Type B pancreatic cell (in vitro differentiated cells): ENCODE results near the gene TMEM123. TPM values are rescaled to one million over a fixed set of nuclear protein-coding genes. Genes with fewer than 3 reads are reported as not detected.

Experiments
- DNase-seq: peaks from one replicate; pipeline ENCODE4 v3.0.0; 2021; ENCODE audit warnings: mixed read lengths; ENCODE audit not compliant: unreplicated experiment; ENCODE audit errors: extremely low spot score
- H3K27ac Mint-ChIP-seq: 2 replicates; pipeline ENCODE4 v1.8.0; 2021; ENCODE audit warnings: mild to moderate bottlenecking, mixed read lengths
- H3K27me3 Mint-ChIP-seq: 2 replicates; pipeline ENCODE4 v1.8.0; 2021; ENCODE audit warnings: mixed read lengths
- H3K36me3 Mint-ChIP-seq: 2 replicates; pipeline ENCODE4 v1.8.0; 2021; ENCODE audit warnings: mixed read lengths
- H3K4me1 Mint-ChIP-seq: one replicate; pipeline ENCODE4 v1.8.0; 2021; ENCODE audit warnings: mixed read lengths; ENCODE audit not compliant: unreplicated experiment
- H3K4me3 Mint-ChIP-seq: 2 replicates; pipeline ENCODE4 v1.8.0; 2021; ENCODE audit warnings: mild to moderate bottlenecking, mixed read lengths
- H3K9me3 Mint-ChIP-seq: 2 replicates; pipeline ENCODE4 v1.8.0; 2021; ENCODE audit warnings: mixed read lengths
- total RNA-seq: library from RNA; stranded (reverse); gene quantifications from 2 replicates; pipeline ENCODE4 v1.2.1, GENCODE V29; 2021; ENCODE audit warnings: low replicate concordance
- TF ChIP-seq, protein P1 (sequence below): fragments of 200-600 bp; sonication (generic); conservative IDR thresholded peaks from 2 replicates; pipeline ENCODE4 v1.5.0; 2021; ENCODE audit warnings: antibody characterized with exemption, mild to moderate bottlenecking

Gene TMEM123
- total RNA-seq, 1 donor from 2014 or later: 144 TPM

DNA sequence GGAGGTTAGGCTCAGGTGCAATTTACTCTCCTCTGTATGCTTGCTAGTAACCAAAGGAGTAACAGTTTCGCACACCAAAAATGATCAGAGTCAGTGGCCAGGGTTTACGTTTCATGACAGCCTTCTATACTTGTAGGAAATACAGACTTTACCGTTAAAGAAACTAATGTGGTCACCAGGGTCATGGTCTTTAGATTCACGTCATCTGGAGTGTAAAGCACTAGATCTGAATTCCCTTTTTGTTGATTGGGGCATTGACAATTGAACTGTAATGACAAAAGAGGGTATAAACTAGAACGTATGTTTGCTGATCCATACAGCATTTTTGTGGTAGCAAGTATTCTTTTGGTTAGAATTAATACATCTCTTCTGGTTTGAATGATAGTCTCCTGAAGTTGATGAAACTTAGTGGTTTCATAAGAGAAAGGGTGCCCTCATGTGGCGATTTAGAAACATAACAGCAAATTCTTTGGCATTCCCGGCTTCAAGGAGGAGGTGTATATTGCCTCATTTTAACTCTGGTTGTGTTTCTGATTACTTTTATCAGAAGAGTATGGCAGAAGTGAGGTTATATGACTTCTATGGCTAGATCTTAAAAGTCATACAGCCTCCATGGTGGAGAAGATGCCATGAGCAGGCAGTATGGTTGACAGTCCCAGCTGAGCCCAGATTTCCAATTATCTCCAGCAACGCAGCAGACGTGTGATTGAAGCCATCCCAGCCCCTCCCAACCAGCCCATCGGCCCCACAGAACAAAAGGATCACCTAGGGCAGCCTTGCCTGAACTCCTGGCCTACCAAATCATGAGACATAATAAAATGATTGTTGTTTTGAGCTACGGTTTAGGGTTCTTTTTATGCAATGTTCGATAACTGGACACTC, 42.8 kb upstream of the TMEM123 start:
- H3K36me3 Mint-ChIP-seq: no peaks in the 10 kb centered on the region
- no peak for DNase-seq
- peaks cover 3% of the 10 kb centered on the region for H3K27me3 Mint-ChIP-seq
- no peak overlapping the region for H3K27ac Mint-ChIP-seq
- H3K9me3 Mint-ChIP-seq: no peaks in the 10 kb centered on the region
- peaks cover 9% of the 10 kb centered on the region for H3K4me1 Mint-ChIP-seq
- H3K4me3 Mint-ChIP-seq: no peak overlapping the region
- TF ChIP-seq, protein P1, sequence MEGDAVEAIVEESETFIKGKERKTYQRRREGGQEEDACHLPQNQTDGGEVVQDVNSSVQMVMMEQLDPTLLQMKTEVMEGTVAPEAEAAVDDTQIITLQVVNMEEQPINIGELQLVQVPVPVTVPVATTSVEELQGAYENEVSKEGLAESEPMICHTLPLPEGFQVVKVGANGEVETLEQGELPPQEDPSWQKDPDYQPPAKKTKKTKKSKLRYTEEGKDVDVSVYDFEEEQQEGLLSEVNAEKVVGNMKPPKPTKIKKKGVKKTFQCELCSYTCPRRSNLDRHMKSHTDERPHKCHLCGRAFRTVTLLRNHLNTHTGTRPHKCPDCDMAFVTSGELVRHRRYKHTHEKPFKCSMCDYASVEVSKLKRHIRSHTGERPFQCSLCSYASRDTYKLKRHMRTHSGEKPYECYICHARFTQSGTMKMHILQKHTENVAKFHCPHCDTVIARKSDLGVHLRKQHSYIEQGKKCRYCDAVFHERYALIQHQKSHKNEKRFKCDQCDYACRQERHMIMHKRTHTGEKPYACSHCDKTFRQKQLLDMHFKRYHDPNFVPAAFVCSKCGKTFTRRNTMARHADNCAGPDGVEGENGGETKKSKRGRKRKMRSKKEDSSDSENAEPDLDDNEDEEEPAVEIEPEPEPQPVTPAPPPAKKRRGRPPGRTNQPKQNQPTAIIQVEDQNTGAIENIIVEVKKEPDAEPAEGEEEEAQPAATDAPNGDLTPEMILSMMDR: peak; percentile 87

DNA sequence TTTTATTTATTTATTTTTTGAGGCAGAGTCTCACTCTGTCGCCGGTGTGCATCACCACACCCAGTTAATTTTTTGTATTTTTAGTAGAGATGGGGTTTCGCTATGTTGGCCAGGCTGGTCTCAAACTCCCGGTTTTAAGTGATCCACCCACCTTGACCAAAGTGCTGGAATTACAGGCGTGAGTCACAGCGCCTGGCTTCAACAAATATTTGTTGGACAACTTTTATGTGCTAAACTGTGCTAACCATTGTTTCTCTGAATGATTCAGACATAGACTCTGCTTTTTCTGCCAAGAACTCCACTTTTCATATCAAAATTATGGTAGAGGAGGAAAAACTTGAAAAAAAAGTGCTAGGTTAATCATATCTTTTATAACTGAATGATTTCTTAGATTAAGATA, 41.7 kb upstream of the TMEM123 start:
- Mint-ChIP-seq H3K36me3 (no peaks in the 10 kb centered on the region), H3K27ac (no peak overlapping the region), H3K4me1 (peaks cover 13% of the 10 kb centered on the region), H3K27me3 (peaks cover 3% of the 10 kb centered on the region), H3K4me3 (no peak overlapping the region), H3K9me3 (no peaks in the 10 kb centered on the region)
- DNase-seq: no peak
- TF ChIP-seq, protein P1: no peak

DNA sequence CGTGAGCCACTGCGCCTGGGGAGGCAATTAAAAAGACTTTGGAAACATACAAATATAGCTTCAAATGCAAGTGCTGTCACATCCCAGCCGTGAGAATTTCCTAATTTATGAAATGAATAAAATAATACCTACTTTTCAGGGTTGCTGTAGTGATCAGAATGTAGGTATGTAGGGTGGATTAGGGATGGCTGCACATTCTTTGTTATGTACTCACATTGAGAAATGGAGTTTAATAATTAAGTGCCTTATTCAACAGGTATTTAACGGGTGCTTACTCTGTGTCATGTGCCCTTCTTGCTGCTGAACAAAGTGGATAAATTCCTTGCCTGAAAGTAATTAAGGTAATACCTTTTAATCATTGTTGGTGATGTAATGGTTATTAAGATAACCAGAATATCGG, 41.0 kb upstream of the TMEM123 start:
- H3K4me1 Mint-ChIP-seq: peaks cover 15% of the 10 kb centered on the region
- no peaks in the 10 kb centered on the region for H3K36me3 Mint-ChIP-seq

DNA sequence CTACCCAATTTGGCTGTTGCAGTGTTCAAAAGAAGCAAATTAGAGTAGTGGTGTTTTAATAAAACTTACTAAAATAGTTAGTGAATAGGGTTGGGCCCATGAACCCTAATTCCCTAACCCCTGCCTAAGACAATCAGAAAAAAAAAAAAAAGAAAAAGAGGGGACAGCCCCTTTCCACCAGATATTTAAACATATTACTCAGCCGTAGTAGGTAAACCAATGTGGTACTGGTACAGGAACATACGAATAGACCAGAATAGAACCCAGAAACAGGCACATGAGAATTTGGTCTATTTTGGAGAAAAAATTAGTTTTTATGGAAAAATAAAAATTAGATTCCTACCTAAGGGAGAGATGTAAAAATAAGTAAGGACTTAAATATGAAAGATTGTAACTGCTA, 39.4 kb upstream of the TMEM123 start:
- peaks cover 3% of the 10 kb centered on the region for H3K27me3 Mint-ChIP-seq
- H3K27ac Mint-ChIP-seq: no peak overlapping the region
- H3K4me3 Mint-ChIP-seq: no peak overlapping the region
- TF ChIP-seq, protein P1: no peak
- no peak for DNase-seq
- peaks cover 15% of the 10 kb centered on the region for H3K4me1 Mint-ChIP-seq
- no peaks in the 10 kb centered on the region for H3K9me3 Mint-ChIP-seq
- H3K36me3 Mint-ChIP-seq: no peaks in the 10 kb centered on the region

More for the DNA sequence above, 41.0 kb upstream of the TMEM123 start:
- no peak for DNase-seq
- TF ChIP-seq, protein P1: no peak
- Mint-ChIP-seq H3K27me3 (peaks cover 3% of the 10 kb centered on the region), H3K27ac (no peak overlapping the region), H3K4me3 (no peak overlapping the region), H3K9me3 (no peaks in the 10 kb centered on the region)

DNA sequence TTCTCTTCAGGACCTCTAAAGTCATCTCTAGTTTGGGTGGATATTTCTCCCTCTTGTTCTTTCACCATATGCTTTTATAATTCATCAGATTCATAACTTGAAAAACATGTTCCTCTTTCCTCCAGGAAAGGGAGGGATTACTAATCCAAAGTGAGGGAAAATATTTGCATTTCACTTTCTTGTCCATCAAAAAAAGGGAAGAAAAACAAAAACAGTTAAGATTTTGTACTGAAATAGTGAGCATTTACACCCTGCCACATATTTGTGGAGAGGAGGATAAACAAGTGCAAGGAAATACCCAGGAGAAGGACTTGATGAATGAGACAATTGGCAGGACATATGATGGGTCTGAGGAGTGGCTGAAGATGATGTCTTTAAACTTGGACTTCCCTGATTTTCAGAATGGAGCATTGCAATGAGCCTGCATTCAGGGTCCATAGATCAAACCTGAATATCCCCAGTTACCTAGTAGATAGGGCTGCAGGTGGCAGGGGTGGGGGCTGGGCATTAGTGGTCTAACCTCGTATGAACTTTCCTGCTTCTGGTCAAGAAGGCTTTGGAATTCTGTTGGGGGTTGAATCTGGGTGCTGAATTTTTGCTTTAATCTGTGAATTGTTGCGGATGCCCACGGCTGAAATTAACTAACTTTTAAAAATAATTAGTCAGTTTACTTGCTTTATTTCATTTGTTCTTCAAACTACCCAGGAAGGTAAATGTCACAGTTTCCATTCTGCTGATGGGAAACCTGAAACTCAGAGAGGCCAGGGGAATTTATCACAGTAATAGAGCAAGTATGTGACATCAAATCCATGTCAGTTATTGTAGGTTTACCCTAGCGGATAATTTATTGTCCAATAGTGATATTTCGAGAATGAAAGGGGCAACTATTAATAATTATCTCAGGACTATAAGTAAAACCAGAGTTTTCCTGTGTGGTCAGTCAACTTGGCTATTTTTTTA, 36.9 kb upstream of the TMEM123 start:
- TF ChIP-seq, protein P1: no peak
- no peak for DNase-seq
- H3K36me3 Mint-ChIP-seq: no peaks in the 10 kb centered on the region
- H3K4me3 Mint-ChIP-seq: no peak overlapping the region
- H3K27ac Mint-ChIP-seq: no peak overlapping the region
- H3K9me3 Mint-ChIP-seq: no peaks in the 10 kb centered on the region
- H3K4me1 Mint-ChIP-seq: peaks cover 7% of the 10 kb centered on the region
- no peaks in the 10 kb centered on the region for H3K27me3 Mint-ChIP-seq
